ENCODE measurements around the gene CYP27C1.

- TF ChIP-seq CTCF (IDR thresholded peaks at IDR 0.05) (no peak), POLR2A (IDR thresholded peaks at IDR 0.05) (no peak)
Measured at GRCh38 chr2:127139766-127140165, 80.3 kb downstream of the CYP27C1 start.

All from thyroid gland (tissue), 4 donors.